B cell (primary cell): ENCODE data around the gene ADAMTS18. TPM values are rescaled to one million over a fixed set of nuclear protein-coding genes. Genes with fewer than 3 reads are reported as not detected.

Experiments
- ATAC-seq: fragments of 200-7000 bp; cut with Tn5 transposase; one replicate; pipeline ENCODE4 v1.10.0; 2021; ENCODE audit warnings: low read depth, mild to moderate bottlenecking, moderate number of reproducible peaks, moderate library complexity
- CTCF ChIA-PET: fragments of 350-600 bp; sonication (Branson Sonifier 250); formaldehyde crosslinking; loops from one replicate; lab custom pipeline; 2021; ENCODE audit warnings: antibody characterized with exemption, inconsistent platforms; lab: Charles Lee
- POLR2A ChIA-PET: fragments of 350-600 bp; sonication (Branson Sonifier 250); formaldehyde crosslinking; loops from one replicate; lab custom pipeline; 2021; ENCODE audit warnings: antibody characterized with exemption; lab: Charles Lee
- DNase-seq: peaks from one replicate; pipeline ENCODE4 v3.0.0; 2013
- H2AFZ ChIP-seq: 2 replicates; pipeline ENCODE4 v1.6.1; 2012; ENCODE audit warnings: mild to moderate bottlenecking, low read depth, low read length; ENCODE audit not compliant: insufficient read depth, poor library complexity, severe bottlenecking
- H3K27ac ChIP-seq, 2 donors: 1 replicate in 1 of 2; 2 replicates in 1 of 2; pipeline ENCODE4 v1.5.1; 2012 to 2013; ENCODE audit warnings: low read length in 2 of 2, mild to moderate bottlenecking in 2 of 2, moderate library complexity in 1 of 2
- H3K27me3 ChIP-seq, 4 experiments: fragments of 200-600 bp in 1 of 4; sonication (generic) in 1 of 4; replicated peaks in 1 of 4; 1 replicate in 2 of 4; 2 replicates in 2 of 4; pipeline versions ENCODE4 v1.6.1 to v1.7.0; 2013 to 2016; ENCODE audit warnings: low read length in 3 of 4, mild to moderate bottlenecking in 2 of 4, mixed read lengths in 1 of 4, moderate library complexity in 1 of 4; ENCODE audit not compliant: insufficient read depth in 4 of 4, control insufficient read depth in 3 of 4; ENCODE audit errors: control extremely low read depth in 1 of 4
- H3K36me3 ChIP-seq, 2 experiments: replicated peaks in 1 of 2; 1 replicate in 1 of 2; 2 replicates in 1 of 2; pipeline versions ENCODE4 v1.6.1 to v1.7.1; 2013; ENCODE audit warnings: low read length in 1 of 2; ENCODE audit not compliant: insufficient read depth in 2 of 2, control insufficient read depth in 1 of 2; ENCODE audit errors: control extremely low read depth in 1 of 2, extremely low read depth in 1 of 2
- H3K4me1 ChIP-seq, 2 donors: fragments of 200-600 bp in 1 of 2; sonication (generic) in 1 of 2; 1 replicate in 1 of 2; 2 replicates in 1 of 2; pipeline versions ENCODE4 v1.5.1 to v1.6.1; 2013 to 2017; ENCODE audit warnings: low read length in 2 of 2; ENCODE audit not compliant: control insufficient read depth in 2 of 2, insufficient read depth in 2 of 2
- H3K4me2 ChIP-seq: replicated peaks from 2 replicates; pipeline ENCODE3; 2012; ENCODE audit warnings: mild to moderate bottlenecking, low read depth, low read length; ENCODE audit not compliant: poor library complexity, severe bottlenecking
- H3K4me3 ChIP-seq, 5 experiments: fragments of 200-600 bp in 1 of 5; sonication (generic) in 1 of 5; 1 replicate in 3 of 5; 2 replicates in 2 of 5; pipeline versions ENCODE4 v1.5.1 to v1.7.0; 2011 to 2016; ENCODE audit warnings: low read length in 4 of 5, mild to moderate bottlenecking in 4 of 5, low read depth in 2 of 5, control low read depth in 1 of 5, moderate library complexity in 1 of 5; ENCODE audit not compliant: insufficient read depth in 1 of 5; ENCODE audit errors: control extremely low read depth in 1 of 5, extremely low read depth in 1 of 5
- H3K79me2 ChIP-seq: fragments of 200-600 bp; sonication (generic); one replicate; pipeline ENCODE4 v1.6.0; 2016; ENCODE audit warnings: low read length; ENCODE audit not compliant: control insufficient read depth, insufficient read depth
- H3K9ac ChIP-seq: fragments of 200-600 bp; sonication (generic); 2 replicates; pipeline ENCODE4 v1.6.1; 2017; ENCODE audit warnings: mild to moderate bottlenecking, low read length, moderate library complexity
- H3K9me3 ChIP-seq, 3 donors: one replicate each; pipeline versions ENCODE4 v1.6.1 to v1.7.1; 2013; ENCODE audit warnings: low read length in 2 of 3; ENCODE audit not compliant: control insufficient read depth in 2 of 3, insufficient read depth in 1 of 3; ENCODE audit errors: control extremely low read depth in 1 of 3
- H4K20me1 ChIP-seq: 2 replicates; pipeline ENCODE4 v1.6.0; 2012; ENCODE audit warnings: mild to moderate bottlenecking, low read length; ENCODE audit not compliant: insufficient read depth, control insufficient read depth, poor library complexity, severe bottlenecking
- H3K27ac Mint-ChIP-seq: one replicate; pipeline ENCODE4 v1.8.0; 2021; ENCODE audit warnings: mixed read lengths
- H3K27me3 Mint-ChIP-seq: one replicate; pipeline ENCODE4 v1.8.0; 2021; ENCODE audit warnings: mixed read lengths
- H3K4me1 Mint-ChIP-seq: one replicate; pipeline ENCODE4 v1.8.0; 2021; ENCODE audit warnings: mixed read lengths
- H3K4me3 Mint-ChIP-seq: one replicate; pipeline ENCODE4 v1.8.0; 2021; ENCODE audit warnings: mixed read lengths
- H3K9me3 Mint-ChIP-seq: one replicate; pipeline ENCODE4 v1.8.0; 2022; ENCODE audit warnings: mixed read lengths; ENCODE audit not compliant: insufficient read depth
- CTCF ChIP-seq: fragments of 200-600 bp; IDR thresholded peaks from one replicate; pipeline ENCODE4 v1.8.0; 2022; ENCODE audit warnings: antibody characterized with exemption, mild to moderate bottlenecking
- EZH2 ChIP-seq: IDR thresholded peaks from 2 replicates; pipeline ENCODE4 v1.6.1; 2012; ENCODE audit warnings: borderline replicate concordance, low read depth, mild to moderate bottlenecking, moderate library complexity, low read length; ENCODE audit not compliant: insufficient read depth, poor library complexity, severe bottlenecking
- WGBS: methylation state at CpG from one replicate; pipeline ENCODE4 v1.1.5; 2013; ENCODE audit warnings: missing lambda C conversion rate; ENCODE audit not compliant: insufficient coverage; 5-methylcytosine and 5-hydroxymethylcytosine counted together
- intact Hi-C: fragments of 100-400 bp; cut with micrococcal nuclease; formaldehyde crosslinking; loops from one replicate; pipeline ENCODE4 v1.10.0; 2022
- polyA plus RNA-seq: library from polyadenylated mRNA; depleted of rRNA; stranded (reverse); fragments of >200 nt; gene quantifications from 2 replicates; pipeline ENCODE4 v1.2.3, GENCODE V29; 2012
- total RNA-seq, 2 donors: library from RNA; stranded (reverse); fragments of 120-200 nt in 1 of 2; gene quantifications; 1 replicate in 1 of 2; 2 replicates in 1 of 2; pipeline versions ENCODE4 v1.2.3 to v1.2.4, GENCODE V29; 2013 to 2022

The ADAMTS18 gene
- total and polyA plus RNA-seq, 2 donors (not counting 1 experiment from before 2014, with no cell fraction given) = not detected

GRCh38 chr16:77439106-77439505 lies 4.3 kb upstream of the ADAMTS18 start:
- Mint-ChIP-seq H3K27ac (no peak overlapping the region), H3K4me3 (no peak overlapping the region), H3K27me3 (peaks cover 39% of the 10 kb centered on the region), H3K9me3 (no peaks in the 10 kb centered on the region), H3K4me1 (no peaks in the 10 kb centered on the region)
- Histone ChIP-seq H3K9me3 (no peaks in the 10 kb centered on the region), H3K27me3 (peaks cover 0 to 11% (median 5%) of the 10 kb centered on the region in 4 experiments), H3K4me1 (no peaks in the 10 kb centered on the region), H3K4me3 (no peak overlapping the region), H3K9ac (no peak overlapping the region), H3K36me3 (no peaks in the 10 kb centered on the region), H3K27ac (no peak overlapping the region), H4K20me1 (no peaks in the 10 kb centered on the region), H2AFZ (no peak overlapping the region), H3K4me2 (no peak overlapping the region), H3K79me2 (no peaks in the 10 kb centered on the region)
- no peak for TF ChIP-seq EZH2
- no peak for TF ChIP-seq CTCF
- ChIA-PET CTCF (no interaction called here), POLR2A (no interaction called here)
- intact Hi-C loops = no loop called here
- no peak for ATAC-seq
- no peak for DNase-seq
- WGBS = no CpG with 5 or more reads among the region's 3 CpGs

- H3K27me3 Mint-ChIP-seq = peaks cover 44% of the 10 kb centered on the region
- no peaks in the 10 kb centered on the region for H3K9me3 Mint-ChIP-seq
- Histone ChIP-seq H3K4me1 (no peaks in the 10 kb centered on the region), H4K20me1 (no peaks in the 10 kb centered on the region), H3K9me3 (no peaks in the 10 kb centered on the region), H3K36me3 (no peaks in the 10 kb centered on the region), H3K4me2 (no peak overlapping the region), H3K27me3 (peaks cover 0 to 19% (median 12%) of the 10 kb centered on the region in 4 experiments), H2AFZ (no peak overlapping the region), H3K9ac (no peak overlapping the region), H3K27ac (no peak overlapping the region), H3K79me2 (no peaks in the 10 kb centered on the region), H3K4me3 (no peak overlapping the region)
- DNase-seq (no peak), ATAC-seq (no peak)
- 89% methylated on average over 1 of the region's 2 CpGs for WGBS
- H3K4me1 Mint-ChIP-seq = no peaks in the 10 kb centered on the region
- H3K4me3 Mint-ChIP-seq = no peak overlapping the region
- no peak overlapping the region for H3K27ac Mint-ChIP-seq
- no peak for TF ChIP-seq EZH2
- TF ChIP-seq CTCF = no peak
- intact Hi-C loops = no loop called here
- CTCF ChIA-PET = no interaction called here
- POLR2A ChIA-PET = no interaction called here
Measured at GRCh38 chr16:77437859-77438258, 3.0 kb upstream of the ADAMTS18 start.
